ENCODE measurements around the gene RNF5.

GRCh38 chr6:32218167-32218566 is 40.0 kb downstream of the RNF5 start:
- TF ChIP-seq, protein P1, sequence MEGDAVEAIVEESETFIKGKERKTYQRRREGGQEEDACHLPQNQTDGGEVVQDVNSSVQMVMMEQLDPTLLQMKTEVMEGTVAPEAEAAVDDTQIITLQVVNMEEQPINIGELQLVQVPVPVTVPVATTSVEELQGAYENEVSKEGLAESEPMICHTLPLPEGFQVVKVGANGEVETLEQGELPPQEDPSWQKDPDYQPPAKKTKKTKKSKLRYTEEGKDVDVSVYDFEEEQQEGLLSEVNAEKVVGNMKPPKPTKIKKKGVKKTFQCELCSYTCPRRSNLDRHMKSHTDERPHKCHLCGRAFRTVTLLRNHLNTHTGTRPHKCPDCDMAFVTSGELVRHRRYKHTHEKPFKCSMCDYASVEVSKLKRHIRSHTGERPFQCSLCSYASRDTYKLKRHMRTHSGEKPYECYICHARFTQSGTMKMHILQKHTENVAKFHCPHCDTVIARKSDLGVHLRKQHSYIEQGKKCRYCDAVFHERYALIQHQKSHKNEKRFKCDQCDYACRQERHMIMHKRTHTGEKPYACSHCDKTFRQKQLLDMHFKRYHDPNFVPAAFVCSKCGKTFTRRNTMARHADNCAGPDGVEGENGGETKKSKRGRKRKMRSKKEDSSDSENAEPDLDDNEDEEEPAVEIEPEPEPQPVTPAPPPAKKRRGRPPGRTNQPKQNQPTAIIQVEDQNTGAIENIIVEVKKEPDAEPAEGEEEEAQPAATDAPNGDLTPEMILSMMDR (IDR thresholded peaks at IDR 0.05): no peak
- TF ChIP-seq ZNF232 (CRISPR knock-in tag; IDR thresholded peaks at IDR 0.05) (no peak), E2F4 (CRISPR knock-in tag; IDR thresholded peaks at IDR 0.05; ENCODE audit: borderline replicate concordance, low read depth) (no peak)
- TF ChIP-seq, protein P2, sequence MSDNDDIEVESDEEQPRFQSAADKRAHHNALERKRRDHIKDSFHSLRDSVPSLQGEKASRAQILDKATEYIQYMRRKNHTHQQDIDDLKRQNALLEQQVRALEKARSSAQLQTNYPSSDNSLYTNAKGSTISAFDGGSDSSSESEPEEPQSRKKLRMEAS (CRISPR knock-in tag; IDR thresholded peaks at IDR 0.05): no peak
- TF ChIP-seq, protein P3, sequence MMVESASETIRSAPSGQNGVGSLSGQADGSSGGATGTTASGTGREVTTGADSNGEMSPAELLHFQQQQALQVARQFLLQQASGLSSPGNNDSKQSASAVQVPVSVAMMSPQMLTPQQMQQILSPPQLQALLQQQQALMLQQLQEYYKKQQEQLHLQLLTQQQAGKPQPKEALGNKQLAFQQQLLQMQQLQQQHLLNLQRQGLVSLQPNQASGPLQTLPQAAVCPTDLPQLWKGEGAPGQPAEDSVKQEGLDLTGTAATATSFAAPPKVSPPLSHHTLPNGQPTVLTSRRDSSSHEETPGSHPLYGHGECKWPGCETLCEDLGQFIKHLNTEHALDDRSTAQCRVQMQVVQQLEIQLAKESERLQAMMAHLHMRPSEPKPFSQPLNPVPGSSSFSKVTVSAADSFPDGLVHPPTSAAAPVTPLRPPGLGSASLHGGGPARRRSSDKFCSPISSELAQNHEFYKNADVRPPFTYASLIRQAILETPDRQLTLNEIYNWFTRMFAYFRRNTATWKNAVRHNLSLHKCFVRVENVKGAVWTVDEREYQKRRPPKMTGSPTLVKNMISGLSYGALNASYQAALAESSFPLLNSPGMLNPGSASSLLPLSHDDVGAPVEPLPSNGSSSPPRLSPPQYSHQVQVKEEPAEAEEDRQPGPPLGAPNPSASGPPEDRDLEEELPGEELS (CRISPR knock-in tag; IDR thresholded peaks at IDR 0.05): no peak
- TF ChIP-seq, protein P4, sequence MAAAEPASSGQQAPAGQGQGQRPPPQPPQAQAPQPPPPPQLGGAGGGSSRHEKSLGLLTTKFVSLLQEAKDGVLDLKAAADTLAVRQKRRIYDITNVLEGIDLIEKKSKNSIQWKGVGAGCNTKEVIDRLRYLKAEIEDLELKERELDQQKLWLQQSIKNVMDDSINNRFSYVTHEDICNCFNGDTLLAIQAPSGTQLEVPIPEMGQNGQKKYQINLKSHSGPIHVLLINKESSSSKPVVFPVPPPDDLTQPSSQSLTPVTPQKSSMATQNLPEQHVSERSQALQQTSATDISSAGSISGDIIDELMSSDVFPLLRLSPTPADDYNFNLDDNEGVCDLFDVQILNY (CRISPR knock-in tag; IDR thresholded peaks at IDR 0.05): no peak
